ENCODE data around the gene MAP3K13. TPM values are rescaled to one million over a fixed set of nuclear protein-coding genes. Genes with fewer than 3 reads are reported as not detected.
"Not testable (repeated sequence)": the region's sequence is repeated elsewhere in the genome, so short reads cannot be mapped to it uniquely, and the experiment has no call there.

Gene MAP3K13
- total RNA-seq, 1 donor from 2014 or later = 7.7 TPM

DNA sequence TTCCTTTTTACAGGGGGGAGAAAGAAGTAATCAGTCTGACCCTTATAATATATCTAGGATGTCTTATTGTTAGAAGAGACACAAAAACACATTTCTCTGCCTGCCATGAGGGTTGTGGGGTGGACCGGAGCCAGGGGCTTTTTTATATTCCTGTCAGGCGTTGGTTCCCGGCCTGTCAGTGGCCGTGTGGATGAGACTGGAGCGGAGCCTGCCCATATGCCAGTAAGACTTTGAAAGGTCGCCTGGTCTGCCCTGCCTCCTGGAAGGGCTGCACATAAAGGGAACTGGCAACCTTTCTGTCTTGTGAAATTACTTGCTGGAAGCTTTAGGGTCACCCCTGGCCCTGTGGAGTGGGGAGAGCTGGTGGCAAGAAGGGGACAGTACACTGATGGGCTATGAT, 34.7 kb downstream of the MAP3K13 start:
- DNase-seq (ENCODE audit: low read depth in 2 of 2) = no peak

DNA sequence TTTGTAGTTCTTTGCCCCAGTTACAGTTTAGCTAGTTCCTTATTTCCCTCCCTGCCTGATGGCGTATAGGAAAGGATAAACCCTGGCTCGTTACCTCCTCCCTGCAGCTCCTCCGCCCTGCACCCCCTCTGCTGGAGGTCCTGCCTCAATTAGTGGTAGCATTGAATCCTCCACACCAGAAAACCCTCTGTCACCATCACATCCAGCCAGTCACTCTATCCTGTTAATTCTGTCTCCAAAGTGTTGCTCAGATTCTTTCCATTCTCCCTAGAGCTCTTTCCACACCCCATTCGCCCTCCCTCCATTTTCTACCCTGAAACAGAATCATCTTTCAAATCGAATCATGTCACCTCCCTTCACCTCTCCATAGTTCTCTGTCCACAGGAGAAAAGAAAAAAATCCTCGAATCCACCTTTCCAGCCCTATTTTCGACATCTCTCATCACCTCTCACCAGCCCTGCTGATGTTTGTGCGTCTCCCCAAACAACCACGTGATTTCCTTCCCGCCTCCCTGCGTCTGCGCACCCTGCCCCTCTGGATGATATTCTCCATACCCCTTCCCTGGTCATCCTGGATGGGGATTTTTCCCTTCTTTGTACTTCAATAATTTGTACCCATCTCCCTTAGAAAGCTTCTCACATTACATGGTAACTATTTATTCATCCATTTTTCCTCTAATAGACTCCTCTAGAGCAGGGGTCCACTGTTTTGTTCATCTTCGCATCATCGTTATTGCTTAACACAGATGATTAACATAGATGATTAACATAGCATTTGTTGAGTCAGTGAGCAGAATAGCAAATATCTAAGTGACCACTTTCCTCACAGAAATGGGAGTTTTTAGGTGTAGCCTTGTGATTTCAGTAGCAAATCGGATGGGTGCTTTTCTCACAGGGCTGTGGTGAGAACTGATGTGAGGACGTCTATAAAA, 37.1 kb downstream of the MAP3K13 start:
- DNase-seq (ENCODE audit: low read depth in 2 of 2) = no peak

DNA sequence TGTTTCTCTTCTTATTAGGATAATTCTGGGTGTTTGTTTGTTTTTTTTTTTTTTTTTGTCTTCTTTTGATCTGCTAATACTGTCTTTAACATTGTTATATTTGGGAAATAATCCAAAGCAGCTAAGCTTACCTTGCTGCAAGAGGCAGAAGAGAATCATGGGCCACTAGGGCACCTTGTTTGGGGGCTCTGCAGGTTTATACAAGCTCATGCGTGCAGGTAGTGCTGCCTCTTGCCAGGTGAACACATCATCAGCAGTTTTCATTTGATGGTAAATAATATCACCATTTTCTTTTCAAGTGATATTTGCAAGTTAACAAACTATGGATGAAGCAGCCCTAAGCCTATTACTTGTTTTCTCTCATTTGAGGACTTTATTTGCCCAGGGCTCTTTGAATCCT, 37.9 kb downstream of the MAP3K13 start:
- no peak for DNase-seq (ENCODE audit: low read depth in 2 of 2)

DNA sequence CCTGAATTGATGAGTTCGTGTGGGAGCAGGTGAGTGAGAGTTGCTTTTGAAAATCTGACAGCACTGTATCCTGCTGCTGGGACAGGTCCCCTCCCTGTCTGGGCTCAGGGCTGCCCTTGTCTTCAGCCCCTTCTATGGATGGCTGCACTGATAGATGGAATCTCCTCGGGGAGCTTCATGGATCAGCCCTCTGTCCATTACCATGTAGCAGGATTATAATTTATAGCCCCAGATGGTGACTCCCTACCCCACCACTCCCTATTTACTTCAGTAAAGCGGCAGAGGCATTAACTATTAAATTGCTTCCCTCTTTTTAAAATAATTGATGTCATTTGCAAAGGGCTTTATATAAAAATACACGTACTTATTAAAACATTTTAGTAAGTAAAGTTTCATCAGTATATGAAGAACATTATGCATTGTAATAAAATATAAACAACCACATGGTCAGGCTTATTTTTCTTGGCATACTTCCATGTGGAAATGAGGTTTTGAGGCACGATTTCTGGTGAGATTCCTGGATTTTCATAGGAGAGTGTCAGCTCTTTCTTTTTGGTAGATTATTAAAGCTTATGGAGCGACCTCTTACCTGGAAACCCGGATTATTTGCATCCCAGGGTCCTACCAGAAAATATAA, 38.5 kb downstream of the MAP3K13 start:
- peak; percentile 11 to 16 for DNase-seq (ENCODE audit: low read depth in 2 of 2)

DNA sequence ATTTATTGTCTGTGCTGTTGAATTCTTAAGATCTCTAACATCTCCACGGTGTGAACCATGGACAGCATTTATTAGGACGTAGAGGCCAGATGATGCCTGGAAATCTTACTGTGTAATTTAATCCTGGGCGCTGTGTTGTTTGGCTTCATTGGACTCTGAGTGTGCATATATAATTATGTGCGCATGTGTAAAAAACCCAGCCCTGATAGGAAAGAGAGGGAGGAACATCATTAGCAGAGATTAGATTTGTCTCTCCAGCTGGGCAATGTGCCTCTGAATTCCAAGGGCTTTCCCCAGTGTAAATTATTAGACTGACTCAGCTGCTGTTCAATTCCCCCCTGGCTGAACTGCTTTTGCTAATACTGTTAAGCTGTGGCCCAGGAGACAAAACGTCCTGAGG, 39.6 kb downstream of the MAP3K13 start:
- DNase-seq (ENCODE audit: low read depth in 2 of 2) = no peak

DNA sequence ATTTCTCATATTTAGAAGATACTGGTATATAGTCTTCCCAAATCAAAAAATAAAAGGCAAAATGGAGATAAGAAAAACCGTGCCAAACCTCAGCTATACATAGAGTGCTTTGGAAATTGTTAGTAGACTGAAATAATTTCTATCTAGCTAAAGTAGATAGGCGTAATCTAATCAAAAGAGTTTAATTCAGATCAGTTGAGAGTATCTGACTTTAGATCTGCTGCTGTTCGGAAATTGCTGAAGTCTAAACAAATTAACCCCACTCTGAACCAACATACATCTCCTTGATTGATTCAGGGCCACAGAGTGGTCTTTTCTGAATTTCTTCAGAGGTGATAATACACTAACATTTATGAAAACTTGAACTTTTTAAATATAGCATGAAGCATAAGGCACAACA, 40.1 kb downstream of the MAP3K13 start:
- no peak for DNase-seq (ENCODE audit: low read depth in 2 of 2)

DNA sequence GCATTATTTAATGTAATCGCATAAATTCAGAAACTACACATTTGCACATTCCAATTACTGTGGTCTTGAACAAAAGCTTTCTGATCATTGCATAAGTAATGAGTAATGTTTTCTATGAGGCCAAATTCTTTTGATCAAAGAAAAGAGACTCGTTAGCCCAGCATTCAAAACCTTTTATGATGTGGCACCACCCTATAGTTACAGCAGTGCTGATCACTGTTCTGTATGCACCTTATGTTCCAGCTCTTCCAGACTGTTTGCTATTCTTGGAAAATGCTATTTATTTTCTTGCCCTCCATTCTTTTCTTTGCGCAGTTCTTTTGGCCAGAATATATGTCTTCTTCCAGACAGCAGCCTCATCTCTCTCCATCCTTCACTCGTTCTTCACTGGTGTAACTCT, 42.3 kb downstream of the MAP3K13 start:
- no peak for DNase-seq (ENCODE audit: low read depth in 2 of 2)

DNA sequence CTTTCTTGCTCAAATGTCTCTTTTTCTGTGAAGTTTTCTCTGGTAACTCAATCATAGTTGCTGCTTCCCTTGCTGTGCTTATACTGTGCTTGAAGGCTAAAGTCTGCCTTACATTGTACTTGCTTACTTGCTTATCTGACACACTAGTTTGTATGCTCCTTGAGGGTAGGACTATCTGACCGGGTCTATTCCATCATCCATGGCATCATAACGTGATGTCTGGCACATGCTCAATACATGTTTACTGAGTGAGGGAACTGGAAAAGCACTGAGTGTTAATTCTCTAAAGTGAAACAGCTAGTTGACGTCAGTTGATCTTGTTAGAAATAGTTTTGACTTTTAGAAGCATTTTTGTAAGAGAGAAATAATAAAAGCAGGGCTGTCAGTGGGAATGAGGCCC, 42.7 kb downstream of the MAP3K13 start:
- DNase-seq (ENCODE audit: low read depth in 2 of 2) = no peak

DNA sequence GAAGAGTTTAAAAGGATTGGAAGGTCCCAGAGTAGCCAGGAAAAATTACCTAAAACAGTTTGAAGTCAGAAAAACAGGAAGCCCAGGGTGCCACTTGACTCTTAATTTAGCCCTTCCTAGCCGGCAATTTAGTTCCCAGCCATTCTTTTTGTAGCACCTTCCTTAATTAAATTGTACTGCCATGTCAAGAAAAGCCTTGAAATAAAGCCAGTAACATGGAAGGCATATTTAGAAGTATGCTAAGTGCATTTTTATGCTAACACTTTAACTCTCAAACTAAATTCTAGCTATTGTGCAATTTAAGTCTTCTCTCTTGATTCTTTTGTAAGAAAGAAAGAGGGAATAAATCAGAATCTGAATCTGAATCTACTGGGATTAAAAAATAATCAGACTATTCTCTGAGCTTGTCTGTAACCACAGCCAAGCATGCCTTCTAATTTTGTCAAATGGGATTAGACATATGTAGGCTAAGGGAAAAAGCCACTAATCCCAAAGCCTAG, 43.2 kb downstream of the MAP3K13 start:
- no peak for DNase-seq (ENCODE audit: low read depth in 2 of 2)

DNA sequence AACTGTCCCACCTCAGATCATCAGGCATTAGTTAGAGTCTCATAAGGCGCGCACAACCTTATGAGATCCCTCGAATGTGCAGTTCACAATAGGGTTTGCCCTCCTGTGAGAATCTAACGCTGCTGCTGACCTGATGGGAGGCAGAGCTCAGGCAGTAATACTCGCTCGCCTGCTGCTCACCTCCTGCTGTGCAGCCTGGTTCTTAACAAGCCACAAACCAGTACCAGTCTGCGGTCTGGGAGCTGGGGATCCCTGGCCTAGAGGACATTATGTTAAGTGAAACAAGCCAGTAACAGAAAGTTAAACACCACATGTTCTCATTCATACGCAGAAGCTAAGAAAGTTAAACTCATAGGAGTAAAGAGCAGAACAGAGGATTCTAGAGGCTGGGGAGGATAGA, 47.0 kb downstream of the MAP3K13 start:
- DNase-seq (ENCODE audit: low read depth in 2 of 2) = no peak

DNA sequence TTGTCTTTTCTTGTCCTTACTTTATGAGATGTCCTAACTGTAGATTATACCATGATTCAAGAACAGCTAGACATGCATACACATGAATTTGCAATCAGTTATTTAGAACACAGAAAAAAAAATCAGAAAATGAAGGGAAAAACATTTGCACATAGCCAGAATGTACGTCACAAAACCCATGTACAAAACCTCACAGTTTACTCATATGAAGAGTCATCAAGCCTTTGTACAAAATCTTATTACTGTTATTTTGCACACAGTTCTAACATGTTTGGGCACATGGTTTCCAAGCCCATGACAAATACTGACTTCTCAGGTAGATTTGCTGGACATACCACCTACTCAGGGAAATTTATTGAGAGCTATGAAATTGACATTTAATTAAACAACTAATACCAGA, 48.2 kb downstream of the MAP3K13 start:
- DNase-seq (ENCODE audit: low read depth in 2 of 2) = no peak

DNA sequence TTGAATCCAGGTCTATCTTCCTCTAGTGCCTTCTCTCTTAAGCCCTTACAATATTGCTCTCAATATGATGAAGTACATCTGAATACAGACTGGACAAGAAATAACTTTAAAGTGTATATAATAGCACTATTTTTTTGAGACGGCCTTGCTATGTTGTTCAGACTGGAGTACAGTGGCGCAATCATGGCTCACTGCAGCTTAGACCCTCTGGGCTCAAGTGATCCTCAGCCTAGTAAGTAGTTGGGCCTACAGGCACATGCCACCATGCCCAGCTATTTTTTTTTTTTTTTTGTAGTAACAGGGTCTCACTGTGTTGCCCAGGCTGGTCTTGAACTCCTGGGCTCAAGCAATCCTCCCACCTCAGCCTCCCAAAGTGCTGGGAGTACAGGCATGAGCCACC, 53.6 kb downstream of the MAP3K13 start:
- DNase-seq (ENCODE audit: low read depth in 2 of 2) = no peak

DNA sequence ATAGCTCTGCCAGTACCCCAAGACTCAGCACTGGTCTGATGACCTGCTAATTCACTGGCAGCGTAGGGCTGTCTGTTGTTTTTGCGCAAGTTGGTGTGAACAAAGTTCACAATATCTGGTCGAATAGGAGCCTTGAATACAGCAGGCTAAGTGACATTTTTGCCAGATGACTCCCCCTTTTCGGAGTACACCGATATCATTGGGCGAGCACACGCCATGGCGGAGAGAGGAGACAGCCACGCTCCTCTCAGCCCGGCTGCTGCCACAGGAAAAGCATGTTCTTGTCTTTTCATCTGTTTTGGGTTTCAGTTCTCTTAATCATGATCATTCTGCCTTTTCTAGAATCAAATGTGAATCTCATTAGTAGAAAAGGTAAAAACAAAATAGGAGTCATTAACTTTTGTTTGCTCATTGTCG, 55.6 kb downstream of the MAP3K13 start:
- not testable (repeated sequence) for DNase-seq (ENCODE audit: low read depth in 2 of 2)

DNA sequence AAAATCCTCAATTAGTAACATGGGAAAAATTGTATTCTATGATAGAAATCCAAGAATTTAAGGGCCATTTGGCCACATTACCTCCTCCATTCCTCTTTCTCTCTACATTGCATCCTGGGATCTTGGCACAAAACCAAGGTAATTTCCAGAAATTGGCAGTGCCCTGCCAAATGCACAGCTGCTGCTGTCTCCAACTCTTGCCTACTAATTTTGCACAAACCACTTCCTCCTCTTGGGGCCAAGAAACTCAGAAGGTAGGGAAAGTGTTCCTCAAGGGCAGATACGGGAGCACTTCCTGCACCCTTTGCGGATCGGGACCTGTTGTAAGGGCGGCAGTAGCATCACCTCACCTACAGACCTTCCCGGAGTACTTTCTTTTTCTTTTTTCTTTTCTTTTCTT, 57.8 kb downstream of the MAP3K13 start:
- peak in 1 of 2 donors; percentile 3 for DNase-seq (ENCODE audit: low read depth in 2 of 2)

DNA sequence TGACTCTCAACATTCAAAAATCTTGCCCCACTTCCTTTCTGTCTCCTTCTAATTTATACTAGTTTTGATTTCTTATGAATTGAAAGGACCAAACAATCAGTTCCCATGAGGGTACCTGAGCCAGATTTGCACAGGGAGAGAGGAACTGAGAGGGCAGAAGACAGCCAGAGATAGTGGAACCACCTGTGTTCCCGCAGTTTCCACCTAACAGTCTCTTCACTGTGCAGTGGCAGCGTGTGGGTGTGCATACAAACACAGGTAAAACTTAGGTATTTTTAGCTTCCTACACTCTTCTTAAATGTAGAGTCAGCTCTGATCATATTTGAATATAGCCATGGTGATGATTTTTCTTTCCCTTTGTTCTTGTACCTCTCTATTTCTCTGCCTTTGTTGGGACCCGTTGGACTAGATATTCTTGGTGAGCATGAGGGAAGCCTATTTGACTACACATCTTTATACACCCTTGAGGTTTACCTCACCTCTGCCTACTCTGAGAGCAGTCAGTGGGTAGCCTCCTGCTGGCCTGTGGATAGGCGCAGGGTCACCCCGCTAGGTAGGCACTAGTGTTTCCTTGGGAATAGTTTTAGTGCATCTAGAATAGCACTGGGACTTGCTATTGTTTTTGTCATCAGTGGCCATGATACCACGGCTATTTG, 58.8 kb downstream of the MAP3K13 start:
- no peak for DNase-seq (ENCODE audit: low read depth in 2 of 2)

DNA sequence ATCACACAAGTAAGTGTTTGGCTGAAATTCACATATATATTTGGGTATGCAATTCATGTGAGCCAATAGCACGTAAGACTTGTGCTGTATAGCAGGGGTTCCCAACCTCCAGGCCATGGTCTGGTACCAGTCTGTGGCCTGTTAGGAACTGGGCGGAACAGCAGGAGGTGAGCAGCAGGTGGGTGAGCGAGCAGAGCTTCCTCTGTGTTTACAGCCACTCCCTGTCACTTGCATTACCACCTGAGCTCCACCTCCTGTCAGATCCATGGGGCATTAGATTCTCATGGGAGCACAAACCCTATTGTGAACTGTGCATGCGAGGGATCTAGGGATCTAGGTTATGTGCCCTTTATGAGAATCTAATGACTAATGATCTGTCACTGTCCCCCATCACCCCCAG, 59.7 kb downstream of the MAP3K13 start:
- no peak for DNase-seq (ENCODE audit: low read depth in 2 of 2)

DNA sequence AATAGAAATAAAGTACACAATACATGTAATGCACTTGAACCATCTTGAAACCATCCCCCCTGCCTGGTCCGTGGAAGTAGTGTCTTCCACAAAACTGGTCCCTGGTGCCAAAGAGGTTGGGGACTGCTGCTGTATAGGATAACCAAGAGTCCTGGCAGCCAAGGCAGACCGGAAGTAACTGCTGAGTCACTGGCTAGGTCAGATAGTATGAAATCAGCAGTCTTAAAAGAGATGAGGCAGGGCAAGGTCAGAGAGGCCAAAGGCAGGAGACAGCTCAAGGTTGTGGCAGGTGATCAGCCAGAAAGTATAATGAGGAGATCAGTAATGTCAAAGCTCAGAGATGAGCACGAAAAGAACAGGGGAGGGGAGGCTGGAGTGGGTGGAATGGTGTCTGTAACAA, 60.2 kb downstream of the MAP3K13 start:
- peak; percentile 26 to 38 for DNase-seq (ENCODE audit: low read depth in 2 of 2)

DNA sequence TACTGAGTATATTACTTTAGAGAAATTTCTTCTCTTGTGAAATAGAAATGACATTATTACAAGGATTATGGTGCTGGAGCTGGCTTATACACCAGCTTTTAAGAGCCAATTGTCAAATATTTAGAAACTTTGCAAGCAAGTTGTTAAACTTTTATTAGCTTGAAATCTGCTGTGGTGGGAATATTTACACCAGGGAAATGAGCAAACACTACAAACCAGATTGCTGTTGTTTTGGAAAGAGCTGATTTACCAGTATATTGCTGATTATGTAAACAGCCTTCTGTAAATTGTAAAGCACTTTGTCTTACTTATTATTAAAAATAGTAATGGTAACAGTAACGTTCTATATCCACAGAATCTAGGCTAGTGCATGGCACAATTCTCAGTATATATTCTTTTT, 61.5 kb downstream of the MAP3K13 start:
- DNase-seq (ENCODE audit: low read depth in 2 of 2) = no peak

DNA sequence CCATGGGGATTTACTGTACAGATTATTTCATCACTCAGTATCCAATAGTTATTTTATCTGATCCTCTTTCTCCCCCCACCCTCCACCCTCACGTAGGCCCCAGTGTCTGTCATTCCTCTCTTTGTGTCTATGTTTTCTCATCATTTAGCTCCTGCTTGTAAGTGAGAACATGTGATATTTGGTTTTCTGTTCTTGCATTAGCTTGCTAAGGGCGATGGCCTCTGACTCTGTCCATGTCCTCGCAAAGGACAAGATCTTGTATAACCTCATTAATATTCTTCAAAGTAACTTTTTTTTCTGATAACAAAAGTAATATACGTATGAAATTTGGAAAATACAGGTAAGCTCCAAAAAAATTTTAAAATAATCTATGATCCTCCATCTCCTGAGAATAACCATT, 67.4 kb downstream of the MAP3K13 start:
- DNase-seq (ENCODE audit: low read depth in 2 of 2) = no peak

DNA sequence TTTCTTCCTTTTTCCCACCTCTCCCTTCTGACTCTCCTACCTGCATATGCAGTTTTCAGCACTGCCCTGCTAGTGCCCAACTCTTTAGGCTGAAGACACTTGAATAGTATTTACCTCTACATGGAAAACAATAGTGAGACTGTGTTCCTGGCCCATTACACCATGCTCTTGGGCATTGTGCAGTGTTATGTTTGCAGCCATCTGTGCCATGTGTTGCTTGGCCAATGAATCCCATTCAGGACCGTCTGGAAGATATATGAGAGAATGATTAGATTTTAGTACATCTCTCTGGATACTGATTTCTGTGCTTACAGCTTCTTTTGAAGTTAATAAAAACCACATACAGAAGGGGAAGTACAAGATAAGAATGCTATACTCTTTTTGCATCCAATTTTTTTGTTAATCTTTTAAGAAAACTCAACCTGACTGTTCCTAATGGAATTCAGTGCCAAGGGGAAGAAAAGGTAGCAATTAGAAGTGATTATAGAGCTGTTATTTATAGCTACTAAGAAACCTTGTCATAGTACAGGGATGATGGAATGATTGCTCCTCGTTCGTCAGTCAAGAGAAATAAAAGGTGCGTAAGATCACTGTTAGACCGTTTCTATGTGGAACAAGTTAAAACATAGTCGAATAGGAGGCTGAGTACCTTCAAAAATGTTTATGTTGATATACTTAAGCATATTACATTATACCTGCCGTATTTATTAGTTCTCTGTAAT, 77.0 kb downstream of the MAP3K13 start:
- no peak for DNase-seq (ENCODE audit: low read depth in 2 of 2)

DNA sequence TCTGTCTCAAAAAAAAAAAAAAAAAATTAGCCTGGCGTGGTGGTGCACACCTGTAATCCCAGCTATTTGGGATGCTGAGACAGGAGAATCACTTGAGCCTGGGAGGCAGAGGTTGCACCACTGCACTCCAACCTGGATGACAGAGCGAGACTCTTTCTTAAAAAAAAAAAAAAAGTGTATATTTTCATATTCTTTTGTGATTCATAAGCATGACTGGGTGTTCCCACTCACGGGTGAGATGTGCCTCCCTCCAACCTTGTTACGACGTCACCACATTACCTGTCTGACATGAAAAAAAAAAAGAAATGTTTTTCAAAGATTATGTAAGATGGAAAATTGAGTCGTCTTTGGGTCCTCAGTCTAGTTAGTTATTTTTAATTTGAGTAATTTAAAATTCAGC, 79.1 kb downstream of the MAP3K13 start:
- DNase-seq (ENCODE audit: low read depth in 2 of 2) = no peak

DNA sequence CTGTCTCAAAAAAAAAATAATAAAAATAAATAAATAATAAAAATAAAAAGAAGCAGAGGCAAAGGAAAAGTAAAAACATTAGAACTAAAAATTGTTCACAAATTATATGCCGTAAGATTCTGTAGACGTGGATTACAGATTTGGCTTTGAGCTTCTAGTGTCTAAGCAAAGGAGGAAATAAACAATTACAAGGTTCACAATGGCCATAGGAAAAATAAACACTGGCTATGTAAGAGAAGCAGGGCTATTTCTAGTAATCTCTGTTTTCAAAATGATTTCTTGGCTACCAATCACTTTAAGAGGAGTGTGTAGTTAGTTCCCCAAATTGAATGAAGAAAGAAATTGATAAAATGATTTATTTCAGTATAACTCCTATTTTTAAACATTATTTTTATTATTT, 81.4 kb downstream of the MAP3K13 start:
- no peak for DNase-seq (ENCODE audit: low read depth in 2 of 2)

Measured in lung microvascular endothelial cell (primary cell).